ENCODE results near the gene DHCR7. TPM values are rescaled to one million over a fixed set of nuclear protein-coding genes. Genes with fewer than 3 reads are reported as not detected.

The DHCR7 gene
- total and polyA plus RNA-seq, 7 donors, result 4.9 to 15.1 (median 8.4) TPM

DNA sequence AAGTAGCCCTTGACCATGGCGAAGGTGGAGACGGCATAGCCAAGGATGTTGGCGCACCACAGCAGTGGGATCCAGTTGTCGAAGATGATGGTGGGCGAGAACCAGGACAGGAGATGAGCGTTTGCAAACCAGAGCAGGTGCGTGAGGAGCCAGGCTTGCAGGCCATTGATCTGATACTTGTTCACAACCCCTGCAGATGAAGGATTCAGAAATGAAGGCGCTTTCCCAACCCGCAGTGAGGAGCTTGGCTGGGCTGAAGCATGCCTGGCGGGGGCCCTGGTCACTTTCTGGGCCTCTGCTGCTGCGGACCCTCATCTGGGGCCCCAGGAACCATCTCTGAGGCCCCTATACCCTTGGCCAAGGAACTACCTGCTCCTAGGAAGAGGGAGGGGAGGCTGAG, 6.9 kb downstream of the DHCR7 start:
- Histone ChIP-seq H3K36me3 (ENCODE audit: insufficient read depth in 1 of 2, low read depth in 1 of 2) (peaks cover 10 to 63% of the 10 kb centered on the region in 2 donors), H3K4me1 (no peaks in the 10 kb centered on the region), H3K9me3 (no peaks in the 10 kb centered on the region), H3K4me3 (no peak overlapping the region), H3K27me3 (ENCODE audit: insufficient read depth in 3 of 3, low read length in 2 of 3) (no peaks in the 10 kb centered on the region), H3K27ac (no peak overlapping the region)
- WGBS, 3 donors, result 95 to 98% (median 97%) methylated on average over 11 of the region's 11 CpGs
- ATAC-seq, result no peak
- TF ChIP-seq, protein P1, sequence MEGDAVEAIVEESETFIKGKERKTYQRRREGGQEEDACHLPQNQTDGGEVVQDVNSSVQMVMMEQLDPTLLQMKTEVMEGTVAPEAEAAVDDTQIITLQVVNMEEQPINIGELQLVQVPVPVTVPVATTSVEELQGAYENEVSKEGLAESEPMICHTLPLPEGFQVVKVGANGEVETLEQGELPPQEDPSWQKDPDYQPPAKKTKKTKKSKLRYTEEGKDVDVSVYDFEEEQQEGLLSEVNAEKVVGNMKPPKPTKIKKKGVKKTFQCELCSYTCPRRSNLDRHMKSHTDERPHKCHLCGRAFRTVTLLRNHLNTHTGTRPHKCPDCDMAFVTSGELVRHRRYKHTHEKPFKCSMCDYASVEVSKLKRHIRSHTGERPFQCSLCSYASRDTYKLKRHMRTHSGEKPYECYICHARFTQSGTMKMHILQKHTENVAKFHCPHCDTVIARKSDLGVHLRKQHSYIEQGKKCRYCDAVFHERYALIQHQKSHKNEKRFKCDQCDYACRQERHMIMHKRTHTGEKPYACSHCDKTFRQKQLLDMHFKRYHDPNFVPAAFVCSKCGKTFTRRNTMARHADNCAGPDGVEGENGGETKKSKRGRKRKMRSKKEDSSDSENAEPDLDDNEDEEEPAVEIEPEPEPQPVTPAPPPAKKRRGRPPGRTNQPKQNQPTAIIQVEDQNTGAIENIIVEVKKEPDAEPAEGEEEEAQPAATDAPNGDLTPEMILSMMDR (IDR thresholded peaks at IDR 0.05), result no peak
- intact Hi-C loops (cut with DNase I), result no loop called here
- DNase-seq, result no peak

DNA sequence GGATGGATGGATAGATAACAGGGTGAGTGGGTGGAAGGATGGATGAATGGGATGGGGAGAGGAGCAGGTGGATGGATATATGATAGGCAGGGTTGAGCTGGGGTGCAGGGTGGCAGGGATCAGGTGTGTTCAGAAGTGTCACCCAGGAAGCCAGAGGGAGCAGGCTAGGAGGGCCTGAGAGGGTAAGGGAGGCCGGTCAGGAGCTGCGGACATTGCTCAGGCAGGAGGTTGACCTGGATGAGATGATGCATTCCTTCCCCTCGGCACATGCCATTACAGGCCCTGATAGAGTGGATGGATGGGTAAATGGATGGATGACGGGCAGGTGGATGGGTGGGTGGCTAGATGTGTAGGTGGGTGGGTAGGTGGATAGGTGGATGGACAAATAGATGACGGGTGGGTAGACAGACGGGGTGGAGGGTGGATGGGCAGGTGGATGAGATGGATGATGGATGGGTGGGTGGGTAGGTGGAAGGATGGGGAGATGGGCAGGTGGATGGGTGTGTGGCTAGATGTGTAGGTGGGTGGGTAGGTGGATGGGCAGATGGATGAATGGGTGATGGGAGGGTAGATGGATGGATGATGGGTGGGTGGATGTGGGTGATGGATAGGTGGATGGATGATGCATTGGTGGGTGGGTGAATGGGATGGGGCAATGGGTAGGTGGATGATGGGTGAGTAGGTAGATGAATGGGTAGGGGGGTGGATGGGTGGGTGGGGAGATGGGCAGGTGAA, 8.0 kb downstream of the DHCR7 start:
- WGBS, 3 donors, result 96% methylated on average over 6 of the region's 6 CpGs
- DNase-seq, result no peak
- Histone ChIP-seq H3K27me3 (ENCODE audit: insufficient read depth in 3 of 3, low read length in 2 of 3) (no peaks in the 10 kb centered on the region), H3K4me3 (no peak overlapping the region), H3K36me3 (ENCODE audit: insufficient read depth in 1 of 2, low read depth in 1 of 2) (peaks cover 10 to 67% of the 10 kb centered on the region in 2 donors), H3K4me1 (no peaks in the 10 kb centered on the region), H3K9me3 (no peaks in the 10 kb centered on the region), H3K27ac (no peak overlapping the region)
- intact Hi-C loops (cut with DNase I), result no loop called here
- no peak for ATAC-seq
- TF ChIP-seq, protein P1 (IDR thresholded peaks at IDR 0.05), result no peak

DNA sequence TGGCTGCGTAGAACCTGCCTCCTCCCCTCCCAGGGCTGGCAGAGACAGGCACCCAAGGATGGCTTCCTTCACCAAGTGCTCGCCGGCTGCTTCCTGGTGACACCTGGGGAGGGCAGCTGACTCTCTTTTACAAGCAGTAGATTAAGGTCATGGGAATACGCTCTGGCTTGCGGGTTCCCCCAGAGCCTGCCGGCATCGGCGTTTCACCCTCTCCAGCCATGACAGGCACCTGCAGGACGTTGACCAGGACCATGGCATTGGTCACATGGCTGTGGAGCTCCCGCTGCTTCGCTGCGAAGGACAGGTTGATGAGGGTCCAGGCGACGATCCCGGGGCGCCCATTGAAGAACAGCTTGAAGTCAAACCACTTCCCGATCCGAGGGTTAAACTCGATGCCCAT, 9.5 kb downstream of the DHCR7 start:
- Histone ChIP-seq H3K36me3 (ENCODE audit: insufficient read depth in 1 of 2, low read depth in 1 of 2) (peaks cover 10 to 61% of the 10 kb centered on the region in 2 donors), H3K27me3 (ENCODE audit: insufficient read depth in 3 of 3, low read length in 2 of 3) (no peaks in the 10 kb centered on the region), H3K4me1 (no peaks in the 10 kb centered on the region), H3K9me3 (no peaks in the 10 kb centered on the region), H3K27ac (no peak overlapping the region), H3K4me3 (no peak overlapping the region)
- intact Hi-C loops (cut with DNase I), result no loop called here
- WGBS, 3 donors, result 94 to 96% (median 96%) methylated on average over 19 of the region's 19 CpGs
- TF ChIP-seq, protein P1 (IDR thresholded peaks at IDR 0.05), result no peak
- ATAC-seq, result no peak
- peak in 1 of 2 donors; percentile 49 for DNase-seq

DNA sequence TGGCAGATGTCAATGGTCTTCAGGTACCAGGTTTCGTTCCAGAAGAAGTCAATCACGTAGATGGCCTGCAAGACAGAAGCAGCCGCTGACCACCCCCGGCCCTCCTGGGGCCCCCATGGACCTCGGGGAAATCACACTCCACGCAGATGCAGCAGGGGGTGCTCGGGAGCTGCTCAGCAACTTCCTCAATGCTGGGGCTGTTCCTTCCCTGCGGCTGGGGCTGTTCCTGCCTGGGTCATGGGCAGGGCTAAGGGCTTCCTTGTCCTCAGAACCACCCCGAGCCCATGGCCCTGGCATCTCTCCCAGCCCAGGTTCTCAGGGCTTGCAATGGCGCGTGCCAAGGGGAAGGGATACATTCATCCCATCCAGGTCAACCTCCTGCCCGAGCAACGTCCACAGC, 10.3 kb downstream of the DHCR7 start:
- H3K4me1 ChIP-seq, result no peaks in the 10 kb centered on the region
- TF ChIP-seq, protein P1 (IDR thresholded peaks at IDR 0.05), result no peak
- no peaks in the 10 kb centered on the region for H3K27me3 ChIP-seq (ENCODE audit: insufficient read depth in 3 of 3, low read length in 2 of 3)
- no peaks in the 10 kb centered on the region for H3K9me3 ChIP-seq
- H3K4me3 ChIP-seq, result no peak overlapping the region
- H3K36me3 ChIP-seq (ENCODE audit: insufficient read depth in 1 of 2, low read depth in 1 of 2), result peaks cover 10 to 54% of the 10 kb centered on the region in 2 donors
- H3K27ac ChIP-seq, result no peak overlapping the region
- intact Hi-C loops (cut with DNase I), result no loop called here
- no peak for DNase-seq
- 79 to 81% (median 79%) methylated on average over 13 of the region's 13 CpGs for WGBS, 3 donors
- no peak for ATAC-seq

DNA sequence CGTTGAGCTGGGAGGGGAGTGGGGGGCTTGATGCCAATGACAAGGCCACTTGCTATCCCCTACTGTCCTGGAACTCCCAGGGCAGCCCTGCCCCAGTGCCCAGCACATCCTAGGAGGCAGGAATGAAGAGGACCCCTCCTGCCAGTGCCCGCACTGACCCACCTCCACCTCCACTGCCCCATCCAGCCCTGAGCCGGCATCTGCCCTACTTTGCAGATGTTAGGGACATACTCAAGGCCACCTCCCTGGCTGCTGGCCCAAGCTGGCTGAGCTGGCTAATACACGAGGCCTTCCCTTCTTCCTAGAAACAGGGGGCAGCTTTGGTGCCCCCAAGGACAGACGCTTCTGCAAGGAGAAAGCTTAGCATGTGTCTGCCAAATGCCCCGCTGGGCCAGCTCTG, 10.8 kb downstream of the DHCR7 start:
- intact Hi-C loops (cut with DNase I), result no loop called here
- Histone ChIP-seq H3K27me3 (ENCODE audit: insufficient read depth in 3 of 3, low read length in 2 of 3) (no peaks in the 10 kb centered on the region), H3K36me3 (ENCODE audit: insufficient read depth in 1 of 2, low read depth in 1 of 2) (peaks cover 10 to 50% of the 10 kb centered on the region in 2 donors), H3K4me1 (no peaks in the 10 kb centered on the region), H3K9me3 (no peaks in the 10 kb centered on the region), H3K27ac (no peak overlapping the region), H3K4me3 (no peak overlapping the region)
- TF ChIP-seq, protein P1 (IDR thresholded peaks at IDR 0.05), result no peak
- ATAC-seq (no peak), DNase-seq (no peak)
- WGBS, 3 donors, result 77 to 91% (median 79%) methylated on average over 6 of the region's 6 CpGs

Measured in psoas muscle (tissue), 8 donors.